NCI-H2196 (cell line): Measurements from ENCODE around the gene CNN2.

ENCODE experiments used
- DNase-seq: peaks from one replicate; lab custom pipeline; 2025; ENCODE audit not compliant: unreplicated experiment; lab: John Stamatoyannopoulos, UW

The CNN2 gene

DNA sequence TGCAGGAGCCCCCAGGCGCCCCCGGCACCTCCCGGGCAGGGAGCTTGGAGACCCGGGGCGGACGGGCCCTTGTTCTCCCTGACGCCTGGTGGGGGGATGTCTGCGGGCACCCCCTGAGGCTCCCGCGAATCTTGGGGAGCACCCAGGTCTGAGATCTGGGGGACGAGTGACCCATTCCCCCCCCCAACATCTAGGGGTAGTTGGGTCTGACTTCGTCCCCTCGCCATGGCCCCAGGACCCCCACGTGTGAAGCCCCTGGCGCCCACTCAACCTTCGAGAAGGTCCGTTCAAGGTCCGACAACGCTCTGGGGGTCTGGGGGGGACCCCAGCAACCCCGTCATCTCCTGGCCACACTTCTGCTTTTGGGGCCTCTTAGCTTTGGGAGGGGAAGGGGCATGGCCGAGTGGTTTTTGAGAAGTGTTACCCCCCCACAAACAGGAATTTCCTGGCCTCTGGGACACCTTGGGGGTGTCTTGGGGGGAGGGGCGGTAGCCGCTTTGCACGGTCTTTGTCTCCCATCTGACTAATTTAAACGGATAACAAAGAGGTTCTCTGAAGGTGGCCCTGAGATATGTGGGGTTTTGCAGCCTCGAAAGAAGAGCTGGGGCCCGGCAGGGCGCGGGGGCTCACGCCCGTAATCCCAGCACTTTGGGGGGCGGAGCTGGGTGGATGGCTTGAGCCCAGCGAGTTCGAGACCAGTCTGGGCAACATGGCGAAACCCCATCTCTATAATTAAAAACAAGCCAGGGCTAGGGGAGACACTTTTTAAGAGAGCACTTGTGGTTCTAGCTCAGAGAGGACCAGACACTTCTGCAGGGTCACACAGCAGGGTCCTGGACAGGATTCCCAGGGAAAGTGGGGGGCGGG lies 608 bp downstream of the CNN2 start:
- no peak for DNase-seq

DNA sequence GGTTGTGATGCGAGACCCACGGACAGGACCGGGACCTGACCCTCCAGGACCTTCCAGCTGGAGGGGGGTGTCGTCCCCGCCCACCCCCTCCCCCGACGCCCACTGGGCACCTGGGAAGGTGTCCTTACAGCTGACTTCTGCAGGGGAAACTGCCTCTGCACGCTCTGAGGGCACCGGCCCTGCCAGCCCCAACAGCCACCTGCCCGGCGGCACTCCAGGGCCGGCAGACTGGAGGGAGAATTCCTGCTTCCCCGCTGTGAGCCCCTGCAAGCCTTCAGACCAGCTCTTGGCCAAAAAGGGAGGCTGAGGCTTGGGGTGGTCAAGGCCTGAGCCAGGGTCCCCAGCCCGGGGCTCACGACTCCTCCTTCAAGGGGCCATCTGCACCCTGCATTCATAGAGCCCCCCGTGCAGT lies 1.2 kb downstream of the CNN2 start:
- DNase-seq = no peak

DNA sequence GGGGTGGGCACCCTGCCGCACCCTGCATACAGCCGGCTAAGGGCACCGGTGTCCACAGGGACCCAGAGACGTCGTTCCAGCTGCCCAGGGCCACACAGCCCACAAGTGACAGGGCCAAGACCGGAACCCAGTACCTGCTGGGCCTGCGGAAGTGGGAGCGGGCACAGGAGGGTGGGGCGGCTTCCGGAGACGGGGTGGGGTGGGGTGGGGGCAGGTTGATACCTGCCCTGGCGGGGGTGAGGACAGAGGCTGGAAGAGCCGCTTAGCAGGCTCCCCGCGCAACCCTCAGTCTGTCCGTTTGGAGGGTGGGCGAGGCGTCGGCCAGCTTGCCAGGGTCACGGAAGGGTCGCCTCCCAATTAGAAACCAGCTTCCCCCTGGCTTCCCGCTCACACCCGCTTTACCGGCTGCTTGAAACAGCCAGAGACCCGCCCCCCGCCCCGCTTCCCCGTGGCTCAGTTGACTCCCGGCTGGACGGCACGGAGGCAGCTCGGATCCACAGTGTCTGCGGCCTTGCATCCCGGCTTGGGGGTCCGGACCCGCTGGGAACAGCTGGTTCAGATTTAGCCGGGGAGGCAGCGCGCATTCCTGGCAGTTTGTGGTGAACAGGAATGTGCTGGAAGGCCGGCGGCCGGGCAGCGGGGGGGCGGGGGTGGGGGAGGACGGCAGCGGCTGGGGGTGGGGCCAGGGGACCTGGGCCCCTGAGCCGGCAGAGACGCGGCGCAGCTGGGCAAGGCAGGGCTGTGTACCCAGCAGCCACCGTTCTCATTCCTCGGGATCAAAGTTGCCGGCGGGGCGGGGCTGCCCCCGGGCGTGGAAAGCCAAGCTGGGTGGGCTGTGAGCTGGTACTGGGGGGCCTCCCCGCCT lies 1.9 kb downstream of the CNN2 start:
- DNase-seq = no peak

DNA sequence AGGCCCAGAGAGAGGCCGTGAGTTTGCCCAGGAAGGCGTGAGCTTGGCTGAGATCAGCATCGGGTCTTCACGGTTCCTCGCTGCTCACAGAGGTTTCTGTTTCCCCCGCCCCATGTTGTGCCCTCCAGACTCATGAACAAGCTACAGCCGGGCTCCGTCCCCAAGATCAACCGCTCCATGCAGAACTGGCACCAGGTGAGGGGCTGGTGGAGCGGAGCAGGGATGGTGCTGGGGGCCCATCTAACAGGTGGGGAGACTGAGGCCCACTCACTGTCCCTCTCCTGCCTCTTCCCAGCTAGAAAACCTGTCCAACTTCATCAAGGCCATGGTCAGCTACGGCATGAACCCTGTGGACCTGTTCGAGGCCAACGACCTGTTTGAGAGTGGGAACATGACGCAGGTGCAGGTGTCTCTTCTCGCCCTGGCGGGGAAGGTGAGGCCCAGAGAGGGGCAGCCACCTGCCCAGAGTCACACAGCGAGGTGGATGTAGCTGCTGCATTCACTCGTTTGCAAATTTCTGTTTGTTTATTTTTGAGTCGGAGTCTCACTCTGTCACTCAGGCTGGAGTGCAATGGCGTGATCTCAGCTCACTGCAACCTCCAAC lies 6.0 kb downstream of the CNN2 start:
- DNase-seq = no peak

DNA sequence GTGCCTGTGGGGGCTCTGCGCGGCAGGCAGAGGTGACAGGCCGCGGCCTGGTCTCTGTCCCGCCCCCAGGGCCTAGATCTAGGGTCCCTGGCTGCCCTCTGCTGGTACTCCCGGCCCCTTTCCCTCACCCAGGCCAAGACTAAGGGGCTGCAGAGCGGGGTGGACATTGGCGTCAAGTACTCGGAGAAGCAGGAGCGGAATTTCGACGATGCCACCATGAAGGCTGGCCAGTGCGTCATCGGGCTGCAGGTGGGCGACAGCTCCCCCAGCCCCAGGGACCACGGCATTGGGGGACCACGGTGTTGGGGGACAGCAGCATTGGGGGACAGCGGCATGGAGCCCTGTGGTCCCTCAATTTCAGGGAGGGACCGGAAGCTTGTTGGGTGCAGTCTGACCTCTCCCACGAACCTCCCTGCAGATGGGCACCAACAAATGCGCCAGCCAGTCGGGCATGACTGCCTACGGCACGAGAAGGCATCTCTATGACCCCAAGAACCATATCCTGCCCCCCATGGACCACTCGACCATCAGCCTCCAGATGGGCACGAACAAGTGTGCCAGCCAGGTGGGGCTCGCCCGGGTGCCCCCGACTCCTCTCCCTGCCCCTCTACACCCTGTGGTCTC lies 9.7 kb downstream of the CNN2 start:
- DNase-seq = no peak

DNA sequence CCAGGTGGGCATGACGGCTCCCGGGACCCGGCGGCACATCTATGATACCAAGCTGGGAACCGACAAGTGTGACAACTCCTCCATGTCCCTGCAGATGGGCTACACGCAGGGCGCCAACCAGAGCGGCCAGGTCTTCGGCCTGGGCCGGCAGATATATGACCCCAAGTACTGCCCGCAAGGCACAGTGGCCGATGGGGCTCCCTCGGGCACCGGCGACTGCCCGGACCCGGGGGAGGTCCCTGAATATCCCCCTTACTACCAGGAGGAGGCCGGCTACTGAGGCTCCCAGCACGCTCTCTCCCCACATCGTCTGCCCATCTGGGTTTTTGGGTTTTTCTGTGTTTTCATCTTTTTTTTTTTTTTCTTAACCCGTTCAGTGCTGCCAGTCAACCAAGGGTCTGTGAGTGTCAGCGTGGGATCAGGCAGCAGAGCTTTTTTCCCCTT lies 11.2 kb downstream of the CNN2 start:
- no peak for DNase-seq

DNA sequence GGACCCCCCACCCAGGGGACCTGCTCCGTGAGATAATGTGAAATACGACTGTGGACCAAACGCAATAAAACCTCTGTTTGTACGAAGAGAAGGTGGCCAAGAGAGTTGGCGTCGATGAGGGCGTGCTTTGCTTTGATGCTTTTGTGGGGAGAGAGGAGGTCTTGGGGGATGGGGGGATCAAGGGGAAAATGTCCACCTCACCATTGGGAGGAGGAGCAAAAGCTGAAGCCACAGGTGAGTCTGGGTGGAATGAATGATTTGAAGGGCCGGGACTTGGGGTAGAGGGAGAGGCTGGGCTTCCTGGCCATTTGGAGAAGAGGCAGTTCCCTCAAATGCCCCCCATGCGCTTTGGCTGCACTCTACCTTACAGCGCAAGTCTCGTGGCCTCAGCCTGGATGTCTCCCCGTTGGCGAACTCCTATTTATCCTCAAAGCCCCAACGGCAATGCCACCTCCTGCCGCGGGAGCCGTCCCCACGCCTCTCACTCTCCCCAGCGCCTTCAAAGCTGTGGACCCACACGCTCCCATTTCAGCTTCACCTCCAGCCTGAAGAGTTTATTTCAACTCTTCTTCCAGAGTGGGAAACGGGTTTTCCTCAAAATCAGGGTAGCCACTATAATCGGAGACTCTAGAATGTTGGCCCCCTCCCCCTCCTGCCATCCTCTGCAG lies 12.7 kb downstream of the CNN2 start:
- DNase-seq = no peak

DNA sequence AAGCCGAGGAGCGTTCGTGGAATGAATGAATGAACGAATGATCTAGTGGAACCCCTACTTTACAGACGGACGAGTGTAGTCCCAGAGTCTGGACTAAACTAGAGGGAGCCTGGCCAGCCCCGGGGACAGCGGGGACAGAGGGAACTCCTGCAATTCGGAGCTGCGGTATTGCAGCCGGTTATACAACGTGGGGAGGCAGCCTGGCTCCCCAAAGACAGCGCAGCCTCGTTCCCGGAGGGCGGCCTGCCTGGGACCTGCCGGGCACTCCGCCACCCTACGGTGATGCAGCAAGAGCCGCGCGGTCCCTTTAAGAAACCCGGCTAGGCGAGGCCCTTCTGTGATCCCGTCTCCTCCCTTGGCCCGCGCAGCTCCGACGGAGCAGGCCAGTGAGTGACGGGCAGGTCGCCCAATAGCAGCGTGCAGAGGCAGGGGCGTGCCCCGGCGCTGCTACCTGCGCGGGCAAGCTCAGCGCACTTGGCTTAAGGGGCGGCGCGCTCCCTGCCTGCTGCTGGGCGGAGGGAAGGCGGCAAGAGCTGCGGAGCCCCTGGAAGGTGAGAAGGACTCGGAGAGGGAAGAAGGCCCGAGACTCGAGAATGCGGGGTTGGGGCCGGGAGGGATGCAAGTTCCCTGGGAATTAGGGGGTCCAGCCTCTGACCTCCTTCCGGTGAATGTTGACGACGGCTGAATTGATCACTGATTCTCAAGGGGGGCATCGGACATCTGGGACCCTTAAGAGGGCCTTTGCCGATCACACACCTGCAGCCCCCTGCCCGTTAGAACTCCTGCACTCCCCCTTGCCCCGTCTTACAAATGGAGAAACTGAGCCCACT lies 13.5 kb downstream of the CNN2 start, which contains the start of gene ABCA7:
TSS of gene ABCA7 (plus strand) at position 462 of the 830 bp plus-strand sequence. CDS start 1,255 bp downstream, outside the sequence.
- DNase-seq = peak; percentile 98

DNA sequence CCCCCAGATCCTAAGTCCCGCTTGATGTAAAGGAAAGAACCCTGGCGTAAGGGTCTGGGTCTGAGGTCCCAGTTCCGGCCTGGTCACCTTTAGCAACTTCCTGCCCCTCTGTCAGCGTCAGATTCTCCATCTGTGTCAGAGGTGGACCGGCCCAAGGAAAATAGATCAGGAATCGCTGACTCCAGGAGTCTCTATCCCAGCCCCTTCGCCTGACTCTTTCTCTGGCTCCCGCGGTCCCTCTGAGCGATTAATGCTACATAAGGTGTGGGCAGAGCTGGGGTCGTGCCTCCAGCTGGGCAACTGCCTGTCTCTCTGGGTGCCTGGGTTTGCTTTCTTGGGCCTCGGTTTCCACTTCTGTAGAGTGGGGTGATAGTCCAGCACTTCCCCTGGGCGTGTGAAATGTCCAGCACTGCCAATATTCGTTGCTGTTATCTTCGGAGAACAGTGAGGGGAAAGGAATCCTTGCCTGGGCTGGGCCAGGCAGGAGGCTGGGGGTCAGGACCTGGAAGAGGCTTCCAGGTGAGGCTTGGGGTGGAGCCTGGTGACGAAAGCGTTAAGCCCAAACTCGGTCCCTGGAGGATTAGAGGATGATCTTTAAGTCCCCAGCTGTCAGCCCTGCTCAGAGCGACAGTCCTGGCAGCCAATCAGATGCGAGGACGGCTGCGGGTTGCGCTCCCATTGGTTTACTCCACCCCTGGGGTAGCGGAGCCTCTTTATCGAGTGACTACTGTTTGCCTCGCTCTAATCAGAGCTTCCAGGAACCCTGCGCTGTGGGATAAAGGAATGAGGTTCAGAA lies 14.3 kb downstream of the CNN2 start:
- peak; percentile 92 for DNase-seq

DNA sequence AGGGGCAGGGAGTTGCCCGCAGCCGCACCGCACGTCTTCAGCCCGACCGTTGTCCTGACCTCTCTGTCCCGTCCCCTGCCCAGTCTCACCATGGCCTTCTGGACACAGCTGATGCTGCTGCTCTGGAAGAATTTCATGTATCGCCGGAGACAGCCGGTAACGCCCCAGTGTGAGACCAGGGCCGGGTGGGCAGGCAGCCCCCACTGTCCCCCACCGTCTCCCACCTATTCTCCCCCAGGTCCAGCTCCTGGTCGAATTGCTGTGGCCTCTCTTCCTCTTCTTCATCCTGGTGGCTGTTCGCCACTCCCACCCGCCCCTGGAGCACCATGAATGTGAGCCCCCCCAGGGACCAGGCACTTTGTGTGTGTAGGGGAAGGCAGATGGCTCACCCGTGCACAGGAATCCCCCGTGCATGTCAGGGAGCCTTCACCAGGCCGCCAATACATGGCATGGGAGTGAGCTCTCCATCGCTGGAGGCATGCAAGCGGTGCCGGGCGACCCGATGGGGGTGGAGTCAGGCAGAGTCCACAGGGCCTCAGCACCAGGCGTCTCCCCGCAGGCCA lies 14.9 kb downstream of the CNN2 start:
- DNase-seq = no peak

DNA sequence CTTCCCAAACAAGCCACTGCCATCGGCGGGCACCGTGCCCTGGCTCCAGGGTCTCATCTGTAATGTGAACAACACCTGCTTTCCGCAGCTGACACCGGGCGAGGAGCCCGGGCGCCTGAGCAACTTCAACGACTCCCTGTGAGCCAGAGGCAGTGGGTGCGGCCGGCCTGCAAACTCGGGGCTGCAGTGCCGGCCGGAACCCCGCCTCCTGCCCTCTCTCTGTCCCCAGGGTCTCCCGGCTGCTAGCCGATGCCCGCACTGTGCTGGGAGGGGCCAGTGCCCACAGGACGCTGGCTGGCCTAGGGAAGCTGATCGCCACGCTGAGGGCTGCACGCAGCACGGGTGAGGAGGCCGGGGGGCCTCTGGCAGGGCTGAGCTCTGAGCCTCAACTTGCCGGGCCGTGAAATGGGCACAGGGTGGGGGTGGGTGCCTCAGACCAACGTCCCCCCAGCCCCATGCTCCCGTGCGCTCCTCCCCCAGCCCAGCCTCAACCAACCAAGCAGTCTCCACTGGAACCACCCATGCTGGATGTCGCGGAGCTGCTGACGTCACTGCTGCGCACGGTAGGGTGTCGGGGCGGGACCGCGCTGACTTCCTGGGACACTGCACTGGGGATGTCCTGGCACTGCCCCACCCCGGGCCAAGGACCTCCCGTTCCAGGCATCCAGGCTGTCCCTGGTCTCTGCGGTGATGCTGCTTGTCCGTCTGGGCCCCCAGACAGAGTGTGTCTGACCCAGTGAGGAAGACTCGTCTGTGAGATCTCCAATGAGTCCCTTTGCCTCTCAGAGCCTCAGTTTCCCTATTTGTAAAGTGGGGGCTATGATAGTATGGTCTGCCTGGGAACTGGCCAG lies 15.7 kb downstream of the CNN2 start:
- DNase-seq = no peak

DNA sequence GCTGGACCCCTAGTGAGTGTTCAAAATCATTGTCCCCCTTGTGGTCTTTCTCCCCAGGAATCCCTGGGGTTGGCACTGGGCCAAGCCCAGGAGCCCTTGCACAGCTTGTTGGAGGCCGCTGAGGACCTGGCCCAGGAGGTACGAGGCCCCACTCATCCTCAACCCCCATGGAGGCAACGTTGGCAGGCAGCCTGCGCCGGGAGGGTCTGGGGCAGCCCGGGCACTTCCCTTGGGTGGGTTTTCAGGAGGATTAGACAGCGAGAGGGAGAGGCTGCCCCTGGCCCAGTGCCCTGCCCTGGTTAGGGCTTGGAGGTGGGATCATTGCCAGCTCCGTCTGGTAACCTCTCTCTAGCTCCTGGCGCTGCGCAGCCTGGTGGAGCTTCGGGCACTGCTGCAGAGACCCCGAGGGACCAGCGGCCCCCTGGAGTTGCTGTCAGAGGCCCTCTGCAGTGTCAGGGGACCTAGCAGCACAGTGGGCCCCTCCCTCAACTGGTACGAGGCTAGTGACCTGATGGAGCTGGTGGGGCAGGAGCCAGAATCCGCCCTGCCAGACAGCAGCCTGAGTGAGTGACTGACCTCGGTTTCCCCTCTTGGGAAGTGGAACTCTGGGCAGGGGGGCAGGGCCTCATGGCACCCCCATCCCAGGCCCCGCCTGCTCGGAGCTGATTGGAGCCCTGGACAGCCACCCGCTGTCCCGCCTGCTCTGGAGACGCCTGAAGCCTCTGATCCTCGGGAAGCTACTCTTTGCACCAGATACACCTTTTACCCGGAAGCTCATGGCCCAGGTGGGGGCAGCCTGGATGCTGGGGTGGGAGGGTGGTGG lies 16.5 kb downstream of the CNN2 start:
- no peak for DNase-seq

DNA sequence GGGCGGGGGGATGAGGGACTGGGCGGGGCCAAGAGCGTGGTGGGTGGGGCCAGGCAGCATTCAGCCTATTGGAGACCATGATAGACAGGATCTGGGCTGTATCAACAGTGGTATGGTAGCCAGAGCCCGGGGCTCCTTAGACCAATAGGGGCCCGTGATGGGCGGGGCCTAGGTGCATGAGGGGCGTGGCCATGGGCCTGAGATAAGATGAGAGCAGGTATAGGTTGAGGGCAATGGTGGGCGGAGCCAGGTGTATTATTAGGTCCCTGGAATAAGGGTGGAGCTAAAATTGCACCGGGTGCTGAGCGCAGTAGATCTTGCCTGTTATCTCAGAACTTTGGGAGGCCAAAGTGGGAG lies 18.8 kb downstream of the CNN2 start:
- peak; percentile 53 for DNase-seq

DNA sequence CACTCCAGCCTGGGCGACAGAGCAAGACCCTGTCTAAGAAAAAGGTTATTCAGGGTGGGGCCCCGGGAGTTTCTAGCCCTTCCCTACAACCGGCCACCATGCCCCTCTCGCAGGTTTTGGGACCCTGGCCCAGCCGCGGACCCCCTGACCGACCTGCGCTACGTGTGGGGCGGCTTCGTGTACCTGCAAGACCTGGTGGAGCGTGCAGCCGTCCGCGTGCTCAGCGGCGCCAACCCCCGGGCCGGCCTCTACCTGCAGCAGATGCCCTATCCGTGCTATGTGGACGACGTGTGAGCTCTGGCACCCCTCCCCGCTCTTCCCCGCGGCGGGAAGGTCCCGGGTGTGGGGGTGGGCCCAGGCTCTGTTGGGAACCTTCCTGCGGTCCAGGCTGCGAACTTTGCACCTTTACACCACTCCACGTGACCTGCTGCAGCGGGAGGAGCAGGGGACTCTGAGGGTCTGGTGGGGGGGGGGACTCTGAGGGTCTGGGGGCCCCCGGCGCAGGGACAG lies 19.8 kb downstream of the CNN2 start:
- no peak for DNase-seq

DNA sequence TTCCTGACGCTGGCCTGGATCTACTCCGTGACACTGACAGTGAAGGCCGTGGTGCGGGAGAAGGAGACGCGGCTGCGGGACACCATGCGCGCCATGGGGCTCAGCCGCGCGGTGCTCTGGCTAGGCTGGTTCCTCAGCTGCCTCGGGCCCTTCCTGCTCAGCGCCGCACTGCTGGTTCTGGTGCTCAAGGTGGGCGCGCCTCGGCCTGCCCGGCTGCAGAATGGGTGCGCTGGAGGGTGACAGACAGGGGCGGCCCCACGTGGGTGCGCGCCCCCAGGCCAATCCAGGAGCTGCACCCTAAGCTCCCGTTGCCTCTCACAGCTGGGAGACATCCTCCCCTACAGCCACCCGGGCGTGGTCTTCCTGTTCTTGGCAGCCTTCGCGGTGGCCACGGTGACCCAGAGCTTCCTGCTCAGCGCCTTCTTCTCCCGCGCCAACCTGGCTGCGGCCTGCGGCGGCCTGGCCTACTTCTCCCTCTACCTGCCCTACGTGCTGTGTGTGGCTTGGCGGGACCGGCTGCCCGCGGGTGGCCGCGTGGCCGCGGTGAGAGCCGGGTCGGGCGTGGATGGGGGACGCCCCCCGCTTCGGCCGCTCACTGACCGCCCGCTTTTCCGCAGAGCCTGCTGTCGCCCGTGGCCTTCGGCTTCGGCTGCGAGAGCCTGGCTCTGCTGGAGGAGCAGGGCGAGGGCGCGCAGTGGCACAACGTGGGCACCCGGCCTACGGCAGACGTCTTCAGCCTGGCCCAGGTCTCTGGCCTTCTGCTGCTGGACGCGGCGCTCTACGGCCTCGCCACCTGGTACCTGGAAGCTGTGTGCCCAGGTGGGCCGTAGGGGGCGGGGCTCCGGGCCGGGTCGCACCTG lies 20.7 kb downstream of the CNN2 start:
- no peak for DNase-seq

DNA sequence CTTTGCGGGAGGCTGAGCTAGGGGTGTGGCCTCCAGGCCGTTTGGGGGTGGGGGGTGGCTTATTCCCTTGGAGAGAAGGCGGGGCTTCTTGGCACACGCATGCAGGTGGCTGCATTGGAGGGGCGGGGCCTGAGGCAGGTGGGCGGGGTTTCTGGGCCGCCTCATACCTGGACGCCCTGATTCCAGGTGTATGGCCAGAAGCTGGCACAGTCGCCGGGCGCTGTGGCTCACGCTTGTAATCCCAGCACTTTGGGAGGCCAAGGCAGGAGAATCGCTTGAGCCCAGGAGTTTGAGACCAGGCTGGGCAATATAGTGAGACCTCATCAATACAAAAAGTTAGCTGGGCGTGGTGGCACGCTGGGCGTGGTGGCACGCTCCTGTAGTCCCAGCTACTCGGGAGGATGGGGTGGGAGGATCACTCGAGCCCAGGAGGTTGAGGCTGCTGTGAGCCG lies 21.3 kb downstream of the CNN2 start:
- no peak for DNase-seq
